GM11168 (cell line): Measurements from ENCODE around the gene STARD7.
"Not testable (repeated sequence)": the region's sequence is repeated elsewhere in the genome, so short reads cannot be mapped to it uniquely, and the experiment has no call there.

Experiments used
- in situ Hi-C: fragments of 300-500 bp; cut with MboI; formaldehyde crosslinking; loops from one replicate; pipeline ENCODE4 v1.12.0; 2022; ENCODE audit warnings: low sequenced_read_pairs; ENCODE audit not compliant: unreplicated experiment

Gene STARD7

GRCh38 chr2:96208143-96209010, at the start of gene STARD7:
STARD7 (minus strand) TSS chr2:96208827; CDS start chr2:96208434, 393 bp downstream.
- in situ Hi-C loops: no loop called here

- in situ Hi-C loops: not testable (repeated sequence)
Measured at GRCh38 chr2:96257744-96258143, 49.1 kb upstream of the STARD7 start.

- in situ Hi-C loops: no loop called here
Measured at GRCh38 chr2:96256611-96257113, 48.0 kb upstream of the STARD7 start.

- in situ Hi-C loops: no loop called here
Measured at GRCh38 chr2:96254571-96254970, 45.9 kb upstream of the STARD7 start.

- in situ Hi-C loops: no loop called here
Measured at GRCh38 chr2:96253006-96253405, 44.4 kb upstream of the STARD7 start.

GRCh38 chr2:96252526-96252925, 43.9 kb upstream of the STARD7 start:
- in situ Hi-C loops: no loop called here

GRCh38 chr2:96251721-96252292, 43.2 kb upstream of the STARD7 start:
- in situ Hi-C loops: no loop called here

GRCh38 chr2:96250188-96250587, 41.6 kb upstream of the STARD7 start:
- in situ Hi-C loops: no loop called here

- in situ Hi-C loops: no loop called here
Measured at GRCh38 chr2:96249654-96250053, 41.0 kb upstream of the STARD7 start.

- in situ Hi-C loops: no loop called here
Measured at GRCh38 chr2:96248624-96249023, 40.0 kb upstream of the STARD7 start.

GRCh38 chr2:96247896-96248295, 39.3 kb upstream of the STARD7 start:
- in situ Hi-C loops: no loop called here

- in situ Hi-C loops: no loop called here
Measured at GRCh38 chr2:96247009-96247408, 38.4 kb upstream of the STARD7 start.

GRCh38 chr2:96245609-96246390, 37.2 kb upstream of the STARD7 start:
- in situ Hi-C loops: no loop called here

- in situ Hi-C loops: no loop called here
Measured at GRCh38 chr2:96243843-96244242, 35.2 kb upstream of the STARD7 start.

GRCh38 chr2:96241900-96242611, 33.4 kb upstream of the STARD7 start:
- in situ Hi-C loops: no loop called here

GRCh38 chr2:96241227-96241626, 32.6 kb upstream of the STARD7 start:
- in situ Hi-C loops: no loop called here

GRCh38 chr2:96240341-96241038, 31.9 kb upstream of the STARD7 start:
- in situ Hi-C loops: no loop called here

GRCh38 chr2:96239745-96240264, 31.2 kb upstream of the STARD7 start:
- in situ Hi-C loops: no loop called here

- in situ Hi-C loops: no loop called here
Measured at GRCh38 chr2:96239091-96239490, 30.5 kb upstream of the STARD7 start.
